KMS-11 (cell line): Measurements from ENCODE around the gene SLCO3A1.

Experiments used
- H2AFZ ChIP-seq: fragments of 200-600 bp; sonication (generic); 2 replicates; pipeline ENCODE4 v1.6.1; 2016; ENCODE audit warnings: antibody characterized with exemption, mixed run types, low read depth
- H3K27ac ChIP-seq: fragments of 200-600 bp; sonication (generic); 2 replicates; pipeline ENCODE4 v1.6.1; 2016; ENCODE audit warnings: mild to moderate bottlenecking, mixed run types
- H3K27me3 ChIP-seq: fragments of 200-600 bp; sonication (generic); 2 replicates; pipeline ENCODE4 v1.6.1; 2017; ENCODE audit warnings: mild to moderate bottlenecking, low read depth, mixed run types, moderate library complexity; ENCODE audit not compliant: insufficient read depth
- H3K36me3 ChIP-seq: fragments of 200-600 bp; sonication (generic); 2 replicates; pipeline ENCODE4 v1.6.1; 2017; ENCODE audit warnings: mild to moderate bottlenecking, mixed run types; ENCODE audit not compliant: insufficient read depth
- H3K4me1 ChIP-seq: fragments of 200-600 bp; sonication (generic); 2 replicates; pipeline ENCODE4 v1.6.1; 2016; ENCODE audit warnings: mild to moderate bottlenecking, low read depth, mixed run types; ENCODE audit not compliant: poor library complexity, severe bottlenecking
- H3K4me2 ChIP-seq: fragments of 200-600 bp; sonication (generic); 2 replicates; pipeline ENCODE4 v1.7.0; 2016; ENCODE audit warnings: mild to moderate bottlenecking, mixed run types
- H3K4me3 ChIP-seq: fragments of 200-600 bp; sonication (generic); IDR thresholded peaks from 2 replicates; pipeline ENCODE4 v1.6.1; 2017; ENCODE audit warnings: low read depth, low read length, mixed read lengths; ENCODE audit not compliant: insufficient read depth
- H3K79me2 ChIP-seq: fragments of 200-600 bp; sonication (generic); 2 replicates; pipeline ENCODE4 v1.6.1; 2016; ENCODE audit warnings: low read depth, mixed run types; ENCODE audit not compliant: insufficient read depth
- H3K9ac ChIP-seq: fragments of 200-600 bp; sonication (generic); 2 replicates; pipeline ENCODE4 v1.6.1; 2016; ENCODE audit warnings: mild to moderate bottlenecking, mixed run types
- H4K20me1 ChIP-seq: fragments of 200-600 bp; sonication (generic); 2 replicates; pipeline ENCODE4 v1.6.1; 2016; ENCODE audit warnings: mild to moderate bottlenecking, mixed run types; ENCODE audit not compliant: insufficient read depth
- TF ChIP-seq, protein P1 (sequence below): fragments of 200-600 bp; sonication (generic); conservative IDR thresholded peaks from 2 replicates; pipeline ENCODE4 v1.6.1; 2017; ENCODE audit warnings: low read depth, mild to moderate bottlenecking, antibody characterized with exemption, low read length, moderate library complexity, mixed read lengths

SLCO3A1 gene

DNA sequence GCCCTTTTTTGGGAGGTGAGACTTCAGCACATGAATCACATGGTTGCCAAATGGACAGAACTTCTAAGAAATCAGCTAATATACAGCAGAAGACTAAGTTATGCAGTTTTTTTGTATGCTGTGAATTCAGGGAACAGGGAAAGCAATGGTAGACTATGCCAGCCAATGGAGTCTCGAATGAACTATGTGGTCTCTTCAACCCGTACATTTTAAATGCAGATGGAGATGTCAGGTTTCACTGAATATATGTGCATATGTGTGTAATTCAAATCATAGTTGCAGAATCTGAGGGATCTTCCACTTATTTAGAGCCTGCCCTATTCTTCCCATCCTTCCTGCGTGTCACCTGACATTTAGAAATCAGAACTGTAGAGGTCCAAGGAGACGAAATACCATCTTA lies 187.9 kb downstream of the SLCO3A1 start:
- no peak overlapping the region for H3K4me2 ChIP-seq
- no peak overlapping the region for H3K9ac ChIP-seq
- no peaks in the 10 kb centered on the region for H4K20me1 ChIP-seq
- no peaks in the 10 kb centered on the region for H3K36me3 ChIP-seq
- TF ChIP-seq, protein P1, sequence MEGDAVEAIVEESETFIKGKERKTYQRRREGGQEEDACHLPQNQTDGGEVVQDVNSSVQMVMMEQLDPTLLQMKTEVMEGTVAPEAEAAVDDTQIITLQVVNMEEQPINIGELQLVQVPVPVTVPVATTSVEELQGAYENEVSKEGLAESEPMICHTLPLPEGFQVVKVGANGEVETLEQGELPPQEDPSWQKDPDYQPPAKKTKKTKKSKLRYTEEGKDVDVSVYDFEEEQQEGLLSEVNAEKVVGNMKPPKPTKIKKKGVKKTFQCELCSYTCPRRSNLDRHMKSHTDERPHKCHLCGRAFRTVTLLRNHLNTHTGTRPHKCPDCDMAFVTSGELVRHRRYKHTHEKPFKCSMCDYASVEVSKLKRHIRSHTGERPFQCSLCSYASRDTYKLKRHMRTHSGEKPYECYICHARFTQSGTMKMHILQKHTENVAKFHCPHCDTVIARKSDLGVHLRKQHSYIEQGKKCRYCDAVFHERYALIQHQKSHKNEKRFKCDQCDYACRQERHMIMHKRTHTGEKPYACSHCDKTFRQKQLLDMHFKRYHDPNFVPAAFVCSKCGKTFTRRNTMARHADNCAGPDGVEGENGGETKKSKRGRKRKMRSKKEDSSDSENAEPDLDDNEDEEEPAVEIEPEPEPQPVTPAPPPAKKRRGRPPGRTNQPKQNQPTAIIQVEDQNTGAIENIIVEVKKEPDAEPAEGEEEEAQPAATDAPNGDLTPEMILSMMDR: no peak
- no peak overlapping the region for H3K4me3 ChIP-seq
- H3K27ac ChIP-seq: no peak overlapping the region
- H2AFZ ChIP-seq: no peak overlapping the region
- H3K27me3 ChIP-seq: no peaks in the 10 kb centered on the region
- no peaks in the 10 kb centered on the region for H3K4me1 ChIP-seq
- no peaks in the 10 kb centered on the region for H3K79me2 ChIP-seq

GRCh38 chr15:92043283-92043682 lies 189.8 kb downstream of the SLCO3A1 start:
- H3K4me2 ChIP-seq: no peak overlapping the region
- H3K27me3 ChIP-seq: no peaks in the 10 kb centered on the region
- H3K27ac ChIP-seq: no peak overlapping the region
- no peak overlapping the region for H2AFZ ChIP-seq
- H3K79me2 ChIP-seq: no peaks in the 10 kb centered on the region
- H4K20me1 ChIP-seq: no peaks in the 10 kb centered on the region
- no peaks in the 10 kb centered on the region for H3K4me1 ChIP-seq
- TF ChIP-seq, protein P1: no peak
- H3K4me3 ChIP-seq: no peak overlapping the region
- no peaks in the 10 kb centered on the region for H3K36me3 ChIP-seq
- no peak overlapping the region for H3K9ac ChIP-seq

DNA sequence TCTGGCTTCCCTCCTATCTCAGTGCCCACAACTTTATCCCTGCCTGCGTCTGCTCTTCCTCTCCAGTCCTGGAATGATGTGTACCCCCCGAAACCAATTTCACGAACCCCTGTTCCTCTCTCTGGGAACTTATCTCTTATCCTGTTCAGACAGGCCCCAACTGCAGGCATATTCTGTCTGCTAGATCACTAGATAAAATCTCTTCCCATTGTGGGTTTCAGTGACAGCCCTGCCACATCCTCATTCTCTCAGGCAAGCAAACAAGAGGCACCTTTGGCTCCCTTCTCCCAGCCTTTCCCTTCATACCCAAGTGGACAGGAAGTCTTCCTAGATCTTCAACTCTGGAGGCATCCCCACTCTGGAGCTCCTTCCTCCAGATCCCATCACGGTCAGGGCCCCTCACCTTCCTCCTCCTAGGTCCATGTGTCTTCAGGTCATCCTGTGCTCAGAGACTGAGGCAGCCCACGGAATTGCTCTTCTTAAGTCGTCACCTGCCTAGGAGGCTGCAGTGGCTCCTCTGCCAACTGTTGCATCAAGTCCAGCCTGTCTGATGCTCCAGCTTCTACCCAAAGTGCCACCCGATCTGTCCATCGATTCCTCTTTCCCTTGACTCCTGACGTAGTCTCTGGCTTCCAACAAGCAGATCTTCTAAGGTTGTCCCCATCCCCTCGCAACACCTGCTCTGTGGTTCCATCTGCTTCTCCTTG lies 190.8 kb downstream of the SLCO3A1 start:
- no peak overlapping the region for H3K27ac ChIP-seq
- TF ChIP-seq, protein P1: no peak

GRCh38 chr15:92047900-92048299 lies 194.4 kb downstream of the SLCO3A1 start:
- Histone ChIP-seq H3K4me3 (no peak overlapping the region), H3K79me2 (no peaks in the 10 kb centered on the region), H2AFZ (no peak overlapping the region), H4K20me1 (no peaks in the 10 kb centered on the region), H3K4me2 (no peak overlapping the region), H3K9ac (no peak overlapping the region), H3K27me3 (no peaks in the 10 kb centered on the region), H3K36me3 (no peaks in the 10 kb centered on the region), H3K4me1 (no peaks in the 10 kb centered on the region), H3K27ac (no peak overlapping the region)
- TF ChIP-seq, protein P1: no peak

More for the DNA sequence above, 190.8 kb downstream of the SLCO3A1 start:
- H2AFZ ChIP-seq: no peak overlapping the region
- no peak overlapping the region for H3K4me3 ChIP-seq
- H3K9ac ChIP-seq: no peak overlapping the region
- H3K4me1 ChIP-seq: no peaks in the 10 kb centered on the region
- no peaks in the 10 kb centered on the region for H3K79me2 ChIP-seq
- H4K20me1 ChIP-seq: no peaks in the 10 kb centered on the region
- no peaks in the 10 kb centered on the region for H3K36me3 ChIP-seq
- H3K4me2 ChIP-seq: no peak overlapping the region
- H3K27me3 ChIP-seq: no peaks in the 10 kb centered on the region
